Tibial nerve (tissue), 4 donors: ENCODE measurements around the gene CCDC92. TPM values are rescaled to one million over a fixed set of nuclear protein-coding genes. Genes with fewer than 3 reads are reported as not detected.

Source experiments
- DNase-seq, 2 donors: peaks; one replicate each; pipeline ENCODE4 v3.0.0-alpha.2; 2019; ENCODE audit warnings: low spot score in 2 of 2
- H3K27ac ChIP-seq, 4 donors: fragments of 200-600 bp; sonication (generic) in 3 of 4; one replicate each; pipeline ENCODE4 v1.5.1; 2017 to 2019; ENCODE audit warnings: mild to moderate bottlenecking in 1 of 4
- H3K27me3 ChIP-seq, 2 donors: fragments of 200-600 bp; sonication (generic) in 1 of 2; one replicate each; pipeline versions ENCODE4 v1.5.1 to v1.6.0; 2017 to 2019
- H3K36me3 ChIP-seq, 3 donors: fragments of 200-600 bp; sonication (generic); one replicate each; pipeline ENCODE4 v1.5.1; 2018 to 2019
- H3K4me1 ChIP-seq, 4 donors: fragments of 200-600 bp; sonication (generic) in 3 of 4; one replicate each; pipeline ENCODE4 v1.5.1; 2017 to 2019
- H3K4me3 ChIP-seq, 4 donors: fragments of 200-600 bp; sonication (generic) in 3 of 4; one replicate each; pipeline ENCODE4 v1.5.1; 2017 to 2019; ENCODE audit warnings: mild to moderate bottlenecking in 1 of 4, moderate library complexity in 1 of 4
- H3K9me3 ChIP-seq, 4 donors: fragments of 200-600 bp; sonication (generic) in 3 of 4; one replicate each; pipeline ENCODE4 v1.5.1; 2017 to 2019
- CTCF ChIP-seq, 5 experiments: fragments of 200-600 bp in 3 of 5; fragments of 450-650 bp in 2 of 5; sonication (generic) in 3 of 5; IDR thresholded peaks; one replicate each; pipeline ENCODE4 v1.5.1; 2016 to 2019; ENCODE audit warnings: antibody characterized with exemption in 5 of 5, mild to moderate bottlenecking in 3 of 5, moderate library complexity in 2 of 5
- EP300 ChIP-seq, 2 donors: sonication (generic); formaldehyde crosslinking; IDR thresholded peaks; one replicate each; pipeline ENCODE4 v1.6.1; 2017; ENCODE audit warnings: antibody characterized with exemption in 2 of 2, mild to moderate bottlenecking in 1 of 2
- POLR2A ChIP-seq, 2 donors: fragments of 450-650 bp; IDR thresholded peaks; one replicate each; pipeline ENCODE4 v1.6.1; 2017; ENCODE audit warnings: antibody characterized with exemption in 2 of 2, mild to moderate bottlenecking in 2 of 2, moderate library complexity in 2 of 2
- WGBS, 2 donors: methylation state at CpG; one replicate each; pipeline ENCODE4 v1.1.5; 2018; 5-methylcytosine and 5-hydroxymethylcytosine counted together
- total RNA-seq, 4 donors: library from RNA; depleted of rRNA; stranded (reverse); fragments of >200 nt; gene quantifications; one replicate each; pipeline ENCODE4 v1.1.0, GENCODE V29; 2016

The CCDC92 gene
- total RNA-seq, 4 donors from 2014 or later: 41.0 to 46.8 (median 42.6) TPM

- TF ChIP-seq EP300 (IDR thresholded peaks at IDR 0.05): no peak
- 91 to 94% methylated on average over 18 of the region's 18 CpGs for WGBS, 2 donors
- no peaks in the 10 kb centered on the region for H3K9me3 ChIP-seq
- H3K36me3 ChIP-seq: no peaks in the 10 kb centered on the region
- no peak for DNase-seq
- no peak overlapping the region for H3K27ac ChIP-seq
- no peaks in the 10 kb centered on the region for H3K4me1 ChIP-seq
- H3K27me3 ChIP-seq: peaks cover 0 to 28% of the 10 kb centered on the region in 2 donors
- H3K4me3 ChIP-seq: no peak overlapping the region
These were observed 74.0 kb downstream of the CCDC92 start for GRCh38 chr12:123898673-123899072.

GRCh38 chr12:123897221-123897620, 75.4 kb downstream of the CCDC92 start:
- no peak for DNase-seq
- Histone ChIP-seq H3K27me3 (peaks cover 0 to 28% of the 10 kb centered on the region in 2 donors), H3K4me1 (no peaks in the 10 kb centered on the region), H3K36me3 (no peaks in the 10 kb centered on the region), H3K4me3 (no peak overlapping the region), H3K9me3 (no peaks in the 10 kb centered on the region), H3K27ac (no peak overlapping the region)
- TF ChIP-seq EP300 (IDR thresholded peaks at IDR 0.05) (no peak), CTCF (IDR thresholded peaks at IDR 0.05) (no peak), POLR2A (IDR thresholded peaks at IDR 0.05) (no peak)
- 88 to 91% methylated on average over 5 of the region's 5 CpGs for WGBS, 2 donors

GRCh38 chr12:123896767-123897166, 75.9 kb downstream of the CCDC92 start:
- no peak overlapping the region for H3K27ac ChIP-seq
- 55 to 56% methylated on average over 8 of the region's 8 CpGs for WGBS, 2 donors
- TF ChIP-seq POLR2A (IDR thresholded peaks at IDR 0.05): no peak
- TF ChIP-seq CTCF (IDR thresholded peaks at IDR 0.05): no peak
- TF ChIP-seq EP300 (IDR thresholded peaks at IDR 0.05): no peak
- DNase-seq: no peak
- H3K27me3 ChIP-seq: peaks cover 0 to 27% of the 10 kb centered on the region in 2 donors
- no peak overlapping the region for H3K4me3 ChIP-seq
- no peaks in the 10 kb centered on the region for H3K4me1 ChIP-seq
- H3K36me3 ChIP-seq: no peaks in the 10 kb centered on the region
- H3K9me3 ChIP-seq: no peaks in the 10 kb centered on the region

- Histone ChIP-seq H3K9me3 (no peaks in the 10 kb centered on the region), H3K4me1 (no peaks in the 10 kb centered on the region), H3K27ac (peak overlapping the region in 1 of 4 donors; percentile 36), H3K4me3 (no peak overlapping the region), H3K36me3 (no peaks in the 10 kb centered on the region), H3K27me3 (peaks cover 0 to 14% of the 10 kb centered on the region in 2 donors)
- DNase-seq: no peak
- WGBS, 2 donors: 37 to 55% methylated on average over 8 of the region's 8 CpGs
- TF ChIP-seq EP300 (IDR thresholded peaks at IDR 0.05) (no peak), CTCF (IDR thresholded peaks at IDR 0.05) (no peak), POLR2A (IDR thresholded peaks at IDR 0.05) (no peak)
These were observed 77.2 kb downstream of the CCDC92 start for GRCh38 chr12:123895451-123895850.

GRCh38 chr12:123894823-123895345, 77.7 kb downstream of the CCDC92 start:
- H3K4me3 ChIP-seq: no peak overlapping the region
- H3K36me3 ChIP-seq: no peaks in the 10 kb centered on the region
- peaks cover 0 to 17% of the 10 kb centered on the region in 2 donors for H3K27me3 ChIP-seq
- H3K27ac ChIP-seq: peak overlapping the region in 1 of 4 donors; percentile 36
- 21 to 28% methylated on average over 4 of the region's 4 CpGs for WGBS, 2 donors
- H3K9me3 ChIP-seq: no peaks in the 10 kb centered on the region
- H3K4me1 ChIP-seq: no peaks in the 10 kb centered on the region
- TF ChIP-seq POLR2A (IDR thresholded peaks at IDR 0.05) (no peak), EP300 (IDR thresholded peaks at IDR 0.05) (no peak), CTCF (IDR thresholded peaks at IDR 0.05) (no peak)
- DNase-seq: no peak

GRCh38 chr12:123893276-123893675, 79.4 kb downstream of the CCDC92 start:
- Histone ChIP-seq H3K27ac (no peak overlapping the region), H3K36me3 (no peaks in the 10 kb centered on the region), H3K4me1 (no peaks in the 10 kb centered on the region), H3K27me3 (peaks cover 0 to 7% of the 10 kb centered on the region in 2 donors), H3K4me3 (no peak overlapping the region), H3K9me3 (no peaks in the 10 kb centered on the region)
- 85 to 90% methylated on average over 6 to 8 of the region's 9 CpGs for WGBS, 2 donors
- TF ChIP-seq EP300 (IDR thresholded peaks at IDR 0.05) (no peak), CTCF (IDR thresholded peaks at IDR 0.05) (no peak), POLR2A (IDR thresholded peaks at IDR 0.05) (no peak)
- no peak for DNase-seq
